HG03575 (cell line): ENCODE measurements around the gene RBMXL3.

Experiments used
- ATAC-seq: cut with Tn5 transposase; IDR thresholded peaks from one replicate; pipeline ENCODE4 v1.9.1; 2021; ENCODE audit not compliant: unreplicated experiment, insufficient number of reproducible peaks, low FRiP score; ENCODE audit errors: extremely low read depth

The RBMXL3 gene

GRCh38 chrX:115229337-115230003 lies 40.3 kb downstream of the RBMXL3 start:
- no peak for ATAC-seq

- ATAC-seq: no peak
Observed at GRCh38 chrX:115232933-115233496, 43.8 kb downstream of the RBMXL3 start.

GRCh38 chrX:115233497-115234455 lies 44.6 kb downstream of the RBMXL3 start, which contains the start of gene LRCH2:
Gene LRCH2, minus strand, starts transcription at chrX:115234096. Its CDS starts 55 bp downstream, at chrX:115234041.
- ATAC-seq: no peak

GRCh38 chrX:115234461-115234860 lies 45.3 kb downstream of the RBMXL3 start:
- no peak for ATAC-seq

GRCh38 chrX:115236560-115236959 lies 47.4 kb downstream of the RBMXL3 start:
- no peak for ATAC-seq

GRCh38 chrX:115237056-115237455 lies 47.8 kb downstream of the RBMXL3 start:
- no peak for ATAC-seq
